GM19468 (cell line): ENCODE results near the gene UACA.

Source experiments
- ATAC-seq: cut with Tn5 transposase; IDR thresholded peaks from one replicate; pipeline ENCODE4 v1.9.1; 2021; ENCODE audit warnings: mild to moderate bottlenecking, moderate library complexity, moderate number of reproducible peaks; ENCODE audit not compliant: unreplicated experiment; ENCODE audit errors: extremely low read depth

UACA gene

DNA sequence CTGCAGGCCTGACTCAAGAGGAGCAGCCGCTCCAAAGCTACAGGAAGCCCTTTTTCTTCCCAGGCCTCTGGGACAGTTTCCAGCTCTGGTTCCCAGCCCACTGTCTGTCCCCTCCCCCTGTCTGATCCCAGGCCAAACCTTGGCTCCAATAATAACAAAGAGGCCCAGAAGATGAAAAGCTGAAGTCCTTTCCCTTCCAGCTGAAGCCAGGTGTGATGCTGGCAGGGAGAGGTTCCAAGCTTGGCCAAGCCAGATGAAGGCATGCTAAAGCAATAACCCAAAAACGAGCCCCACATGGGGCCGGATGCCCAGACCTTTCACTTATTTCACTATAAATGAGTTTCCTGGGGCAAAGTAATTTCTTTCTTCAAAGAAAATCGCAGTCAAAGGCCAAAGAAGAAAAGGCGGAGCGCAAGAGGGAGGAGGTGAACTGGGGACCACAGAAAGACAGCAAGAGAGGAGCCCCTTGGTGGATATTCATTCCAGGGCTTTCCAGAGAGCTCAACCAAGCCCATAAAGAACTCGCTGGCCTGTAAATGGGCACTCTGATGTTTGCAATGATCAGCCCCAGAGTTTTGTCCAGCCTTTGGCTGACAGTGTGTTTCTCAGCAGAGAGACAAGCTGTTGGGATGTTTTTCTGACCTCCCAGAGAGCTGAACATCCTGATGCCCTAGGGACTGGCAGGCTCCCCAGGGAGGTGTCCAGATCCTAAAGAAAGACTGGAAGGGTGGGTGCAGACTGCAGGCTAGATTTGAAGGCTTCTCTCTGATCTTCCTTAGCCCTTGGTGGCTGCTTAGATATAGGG lies 157.6 kb downstream of the UACA start:
- ATAC-seq: no peak

- no peak for ATAC-seq
Observed at GRCh38 chr15:70604666-70605315, 158.6 kb downstream of the UACA start.
